CD4-positive, alpha-beta T cell (primary cell): Measurements from ENCODE around the gene LMO7. TPM values are rescaled to one million over a fixed set of nuclear protein-coding genes. Genes with fewer than 3 reads are reported as not detected.

Experiments
- ATAC-seq: fragments of 200-7000 bp; cut with Tn5 transposase; one replicate; pipeline ENCODE4 v1.10.0; 2022; ENCODE audit warnings: mild to moderate bottlenecking; ENCODE audit not compliant: poor library complexity
- CTCF ChIA-PET: fragments of 350-600 bp; sonication (Branson Sonifier 250); formaldehyde crosslinking; loops from one replicate; lab custom pipeline; 2021; ENCODE audit warnings: antibody characterized with exemption, inconsistent platforms; lab: Charles Lee
- POLR2A ChIA-PET: fragments of 350-600 bp; sonication (Branson Sonifier 250); formaldehyde crosslinking; loops from one replicate; lab custom pipeline; 2021; ENCODE audit warnings: antibody characterized with exemption, inconsistent platforms; lab: Charles Lee
- DNase-seq, 14 experiments: peaks; one replicate each; pipeline ENCODE4 v3.0.0-alpha.2; 2013 to 2020; ENCODE audit warnings: mixed read lengths in 2 of 14
- H3K27ac ChIP-seq, 2 donors: one replicate each; pipeline versions ENCODE4 v1.5.1 to v1.7.0; 2013; ENCODE audit warnings: low read length in 2 of 2, low read depth in 1 of 2, mild to moderate bottlenecking in 1 of 2
- H3K27me3 ChIP-seq, 2 experiments: 1 replicate in 1 of 2; 2 replicates in 1 of 2; pipeline versions ENCODE4 v1.6.1 to v1.7.0; 2013; ENCODE audit warnings: low read length in 2 of 2, control low read depth in 1 of 2, mild to moderate bottlenecking in 1 of 2, moderate library complexity in 1 of 2; ENCODE audit not compliant: insufficient read depth in 2 of 2, control insufficient read depth in 1 of 2
- H3K36me3 ChIP-seq: one replicate; pipeline ENCODE4 v1.6.1; 2013; ENCODE audit warnings: low read length, control low read depth; ENCODE audit not compliant: insufficient read depth
- H3K4me1 ChIP-seq: one replicate; pipeline ENCODE4 v1.6.1; 2013; ENCODE audit warnings: low read length, control low read depth; ENCODE audit not compliant: insufficient read depth
- H3K4me3 ChIP-seq: one replicate; pipeline ENCODE4 v1.5.1; 2013; ENCODE audit warnings: mild to moderate bottlenecking, low read length, moderate library complexity
- H3K9me3 ChIP-seq, 2 experiments: 1 replicate in 1 of 2; 2 replicates in 1 of 2; pipeline versions ENCODE4 v1.6.1 to v1.7.0; 2013; ENCODE audit warnings: low read length in 2 of 2, mild to moderate bottlenecking in 2 of 2, control low read depth in 1 of 2, moderate library complexity in 1 of 2; ENCODE audit not compliant: control insufficient read depth in 1 of 2, insufficient read depth in 1 of 2
- H3K27ac Mint-ChIP-seq: one replicate; pipeline ENCODE4 v1.8.0; 2020; ENCODE audit warnings: mixed read lengths
- H3K27me3 Mint-ChIP-seq: one replicate; pipeline ENCODE4 v1.8.0; 2021; ENCODE audit warnings: mixed read lengths
- H3K36me3 Mint-ChIP-seq: one replicate; pipeline ENCODE4 v1.8.0; 2021; ENCODE audit warnings: low read depth, mixed read lengths
- H3K4me1 Mint-ChIP-seq: one replicate; pipeline ENCODE4 v1.8.0; 2021; ENCODE audit warnings: low read depth, mixed read lengths
- H3K4me3 Mint-ChIP-seq: one replicate; pipeline ENCODE4 v1.8.0; 2020; ENCODE audit warnings: mild to moderate bottlenecking, mixed read lengths
- H3K9me3 Mint-ChIP-seq: one replicate; pipeline ENCODE4 v1.8.0; 2020; ENCODE audit warnings: mixed read lengths
- CTCF ChIP-seq: fragments of 200-600 bp; IDR thresholded peaks from one replicate; pipeline ENCODE4 v1.8.0; 2022; ENCODE audit warnings: antibody characterized with exemption, mild to moderate bottlenecking
- intact Hi-C, 2 experiments: fragments of 100-400 bp; cut with DNase I in 1 of 2; cut with micrococcal nuclease in 1 of 2; formaldehyde crosslinking; loops; one replicate each; pipeline versions ENCODE4 v1.15.1 to v1.9.0; 2023 to 2025; cut with DNase I, micrococcal nuclease
- total RNA-seq, 174 experiments: library from RNA in 2 of 174; stranded (reverse) in 2 of 174; gene quantifications; one replicate each; pipeline ENCODE4 v1.2.3 and lab custom pipeline; 2021 to 2026

The LMO7 gene
- total RNA-seq, 2 experiments from 2014 or later, result 35.2 to 36.3 TPM

- Mint-ChIP-seq H3K27ac (no peak overlapping the region), H3K9me3 (no peaks in the 10 kb centered on the region), H3K4me3 (no peak overlapping the region), H3K4me1 (peaks cover 14% of the 10 kb centered on the region), H3K36me3 (no peaks in the 10 kb centered on the region), H3K27me3 (peaks cover 4% of the 10 kb centered on the region)
- POLR2A ChIA-PET, result interaction anchor here (3.8 kb wide), 1 partner anchor 106 kb away, joined by 21 read pairs; no protein-coding TSS in a partner anchor
- H3K36me3 ChIP-seq, result no peaks in the 10 kb centered on the region
- CTCF ChIA-PET, result interaction anchor here (1.3 kb wide), 1 partner anchor 10 kb away, joined by 3 read pairs; no protein-coding TSS in a partner anchor
- ATAC-seq (no peak), DNase-seq (no peak)
- no peak overlapping the region for H3K4me3 ChIP-seq
- H3K9me3 ChIP-seq, result no peaks in the 10 kb centered on the region
- H3K27ac ChIP-seq, result no peak overlapping the region
- no peak for TF ChIP-seq CTCF
- H3K27me3 ChIP-seq, result peaks cover 0 to 4% of the 10 kb centered on the region in 2 experiments
- intact Hi-C loops, result no loop called here
- peaks cover 7% of the 10 kb centered on the region for H3K4me1 ChIP-seq
Observed at GRCh38 chr13:75867379-75868117, 231.4 kb downstream of the LMO7 start.

- peaks cover 4% of the 10 kb centered on the region for H3K27me3 Mint-ChIP-seq
- ATAC-seq (peak; percentile 92), DNase-seq (peak in 4 of 14 experiments; percentile 3 to 76 (median 62))
- POLR2A ChIA-PET, result interaction anchor here (0.8 to 3.8 kb wide), 3 partner anchors 67 to 174 kb away, joined by 3 to 21 read pairs (median 8); no protein-coding TSS in a partner anchor
- H3K9me3 Mint-ChIP-seq, result no peaks in the 10 kb centered on the region
- peak overlapping the region; percentile 44 for H3K4me3 ChIP-seq
- CTCF ChIA-PET, result interaction anchor here (0.6 to 2.1 kb wide), 8 partner anchors 9 to 1034 kb away, joined by 3 to 11 read pairs (median 4); no protein-coding TSS in a partner anchor
- H3K36me3 ChIP-seq, result no peaks in the 10 kb centered on the region
- intact Hi-C loops, result loop anchor here (1.0 to 10.0 kb wide), 5 partner anchors 173 to 1115 kb away; no protein-coding TSS in a partner anchor
- no peak for TF ChIP-seq CTCF
- no peaks in the 10 kb centered on the region for H3K9me3 ChIP-seq
- peak overlapping the region; percentile 79 for H3K4me3 Mint-ChIP-seq
- peaks cover 0 to 4% of the 10 kb centered on the region in 2 experiments for H3K27me3 ChIP-seq
- H3K4me1 Mint-ChIP-seq, result peaks cover 14% of the 10 kb centered on the region
- peak overlapping the region; percentile 80 for H3K27ac Mint-ChIP-seq
- peak overlapping the region; percentile 34 to 50 for H3K27ac ChIP-seq
- peaks cover 7% of the 10 kb centered on the region for H3K4me1 ChIP-seq
- no peaks in the 10 kb centered on the region for H3K36me3 Mint-ChIP-seq
Observed at GRCh38 chr13:75869981-75870380, 233.9 kb downstream of the LMO7 start.

GRCh38 chr13:75870397-75870903 is 234.3 kb downstream of the LMO7 start:
- ChIA-PET CTCF (interaction anchor here (0.6 to 2.1 kb wide), 7 partner anchors 10 to 1033 kb away, joined by 3 to 11 read pairs (median 3); no protein-coding TSS in a partner anchor), POLR2A (interaction anchor here (0.6 to 3.8 kb wide), 5 partner anchors 67 to 1905 kb away, joined by 3 to 21 read pairs (median 3); no protein-coding TSS in a partner anchor)
- Histone ChIP-seq H3K4me3 (peak overlapping the region; percentile 44), H3K4me1 (peaks cover 7% of the 10 kb centered on the region), H3K27ac (peak overlapping the region; percentile 34 to 50), H3K36me3 (no peaks in the 10 kb centered on the region), H3K9me3 (no peaks in the 10 kb centered on the region), H3K27me3 (peaks cover 0 to 4% of the 10 kb centered on the region in 2 experiments)
- H3K4me3 Mint-ChIP-seq, result peak overlapping the region; percentile 79
- peaks cover 4% of the 10 kb centered on the region for H3K27me3 Mint-ChIP-seq
- intact Hi-C loops, result loop anchor here (1.0 to 10.0 kb wide), 5 partner anchors 174 to 1114 kb away; no protein-coding TSS in a partner anchor
- no peaks in the 10 kb centered on the region for H3K9me3 Mint-ChIP-seq
- peak overlapping the region; percentile 80 for H3K27ac Mint-ChIP-seq
- peak in 7 of 14 experiments; percentile 2 to 63 (median 39) for DNase-seq
- TF ChIP-seq CTCF, result peak; percentile 86
- H3K4me1 Mint-ChIP-seq, result peaks cover 17% of the 10 kb centered on the region
- no peaks in the 10 kb centered on the region for H3K36me3 Mint-ChIP-seq
- ATAC-seq, result peak; percentile 64
